Raji (cell line): Measurements from ENCODE around the gene SLC9A9.

Experiments used
- POLR2A ChIP-seq: IDR thresholded peaks from 2 replicates; pipeline ENCODE4 v1.6.1; 2011; ENCODE audit warnings: low read depth, low read length, control low read depth; ENCODE audit not compliant: insufficient read depth

The SLC9A9 gene

GRCh38 chr3:143344516-143345165, 503.6 kb downstream of the SLC9A9 start:
- no peak for TF ChIP-seq POLR2A

GRCh38 chr3:143343944-143344343, 504.3 kb downstream of the SLC9A9 start:
- TF ChIP-seq POLR2A = no peak

GRCh38 chr3:143343031-143343430, 505.2 kb downstream of the SLC9A9 start:
- no peak for TF ChIP-seq POLR2A

GRCh38 chr3:143339451-143339850, 508.8 kb downstream of the SLC9A9 start:
- no peak for TF ChIP-seq POLR2A

GRCh38 chr3:143337387-143337786, 510.9 kb downstream of the SLC9A9 start:
- no peak for TF ChIP-seq POLR2A

- TF ChIP-seq POLR2A = no peak
Measured at GRCh38 chr3:143334231-143334630, 514.0 kb downstream of the SLC9A9 start.

GRCh38 chr3:143333367-143333766, 514.9 kb downstream of the SLC9A9 start:
- TF ChIP-seq POLR2A = no peak

GRCh38 chr3:143332026-143332425, 516.2 kb downstream of the SLC9A9 start:
- no peak for TF ChIP-seq POLR2A

DNA sequence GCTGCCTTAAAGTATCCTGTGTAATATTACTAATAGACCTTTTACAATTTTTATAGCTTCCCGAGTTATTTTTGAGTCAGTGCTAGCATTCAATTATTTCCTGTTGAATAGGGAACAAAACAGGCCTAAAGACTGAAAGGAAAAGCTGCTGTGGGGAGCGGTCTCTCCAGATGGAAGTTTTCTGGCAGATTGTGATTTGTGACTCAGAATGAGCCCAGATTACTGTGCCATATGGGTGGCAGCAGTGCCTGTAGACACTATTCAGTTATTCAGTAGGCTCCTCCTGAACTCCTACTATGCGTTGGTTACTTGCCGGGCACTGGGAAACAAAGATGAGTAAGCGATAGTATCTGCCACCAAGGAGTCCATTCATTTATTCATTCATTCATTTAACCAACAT, 516.9 kb downstream of the SLC9A9 start:
- TF ChIP-seq POLR2A = no peak

DNA sequence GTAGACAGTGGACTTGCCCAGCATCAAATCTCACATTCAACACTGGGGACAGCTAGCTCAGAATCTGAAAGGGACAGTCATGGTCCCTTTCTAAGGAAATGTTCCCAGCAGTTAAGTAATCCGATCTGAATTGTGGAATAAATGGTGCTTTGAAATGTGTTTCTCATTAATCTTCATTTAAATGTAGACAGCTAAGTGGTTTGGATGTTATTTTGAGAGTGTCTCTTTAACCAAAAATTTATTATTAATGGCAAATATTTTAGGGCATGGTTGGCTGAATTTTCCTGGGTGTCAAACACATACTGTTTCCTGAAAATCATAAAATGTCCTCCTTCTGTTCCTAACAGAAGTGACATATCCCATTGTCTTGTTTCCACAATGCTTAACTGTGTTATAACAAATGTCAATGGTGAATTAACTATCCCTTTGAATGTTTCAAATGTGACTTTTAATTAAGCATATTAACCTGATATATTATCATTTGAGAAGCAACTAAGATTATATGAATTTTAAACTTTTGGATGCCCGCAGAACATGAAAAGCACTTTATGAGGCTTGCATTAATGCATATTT, 517.9 kb downstream of the SLC9A9 start:
- no peak for TF ChIP-seq POLR2A

DNA sequence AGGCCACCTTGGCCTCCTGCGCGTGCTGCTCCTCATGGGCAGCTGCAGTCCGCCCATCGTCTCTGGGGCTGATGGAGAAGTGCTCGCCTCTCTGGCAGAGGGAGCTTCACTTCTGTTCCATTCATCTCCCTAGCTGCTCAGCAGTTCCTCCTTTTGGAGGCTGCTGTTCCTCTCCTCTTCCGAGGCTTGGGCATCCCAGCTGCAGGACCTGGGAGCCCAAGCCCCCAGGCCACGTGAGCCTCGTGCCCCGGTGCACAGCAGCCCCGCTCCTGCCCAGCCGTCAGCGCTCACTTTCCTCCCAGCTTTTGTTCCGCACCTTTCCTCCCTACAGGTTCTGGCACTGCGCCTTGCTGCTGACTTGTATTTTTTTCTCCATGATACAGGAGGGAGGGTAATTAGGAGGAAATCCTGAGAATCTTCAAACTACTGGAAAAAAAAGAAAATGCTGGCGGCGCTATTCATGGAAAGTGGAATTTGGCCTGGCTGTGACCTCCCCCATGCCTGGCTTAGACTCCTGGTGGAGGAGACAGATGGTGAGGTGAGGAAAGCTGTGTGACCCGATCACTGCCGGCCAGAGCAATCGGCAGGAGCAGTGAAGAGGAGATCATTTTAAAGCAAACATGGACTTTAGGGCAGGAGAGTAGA, 518.6 kb downstream of the SLC9A9 start:
- TF ChIP-seq POLR2A = no peak

GRCh38 chr3:143328451-143328850, 519.8 kb downstream of the SLC9A9 start:
- no peak for TF ChIP-seq POLR2A

DNA sequence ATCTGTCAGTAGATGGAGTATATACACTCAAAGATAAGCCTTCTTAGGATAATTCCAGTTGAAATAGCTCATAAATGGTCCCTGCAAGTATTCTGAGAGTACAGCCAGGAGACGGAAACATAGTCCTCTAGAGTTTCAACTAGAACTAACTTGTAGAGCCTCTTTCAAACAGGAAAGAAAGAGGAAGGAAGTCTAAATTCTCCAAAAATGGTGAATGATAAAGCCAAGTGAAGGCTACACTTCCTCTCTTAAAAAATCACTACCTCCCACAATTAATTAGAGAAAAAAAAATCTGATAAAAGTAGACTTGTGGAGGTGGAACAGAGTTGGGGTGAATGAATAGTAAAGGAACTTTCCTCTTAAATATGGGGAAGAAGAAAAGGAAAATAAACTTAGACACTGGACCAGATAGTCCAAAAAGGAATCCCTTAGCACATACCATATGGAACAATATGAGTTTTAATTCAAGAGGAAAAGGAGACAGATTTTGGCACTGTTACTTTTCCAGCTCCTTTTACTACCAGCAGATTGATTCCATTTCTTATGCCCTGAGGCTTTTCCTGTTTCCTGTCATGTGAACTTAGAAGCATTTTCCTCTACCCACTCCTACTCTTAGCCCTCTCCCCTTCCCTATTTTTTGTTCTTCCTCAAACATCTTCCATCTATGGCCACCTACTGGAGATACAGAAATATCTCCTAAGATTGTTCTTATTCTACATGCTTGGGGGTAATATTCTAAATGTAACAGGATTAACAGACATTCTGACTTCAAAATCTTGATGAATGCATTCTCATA, 521.1 kb downstream of the SLC9A9 start:
- no peak for TF ChIP-seq POLR2A

DNA sequence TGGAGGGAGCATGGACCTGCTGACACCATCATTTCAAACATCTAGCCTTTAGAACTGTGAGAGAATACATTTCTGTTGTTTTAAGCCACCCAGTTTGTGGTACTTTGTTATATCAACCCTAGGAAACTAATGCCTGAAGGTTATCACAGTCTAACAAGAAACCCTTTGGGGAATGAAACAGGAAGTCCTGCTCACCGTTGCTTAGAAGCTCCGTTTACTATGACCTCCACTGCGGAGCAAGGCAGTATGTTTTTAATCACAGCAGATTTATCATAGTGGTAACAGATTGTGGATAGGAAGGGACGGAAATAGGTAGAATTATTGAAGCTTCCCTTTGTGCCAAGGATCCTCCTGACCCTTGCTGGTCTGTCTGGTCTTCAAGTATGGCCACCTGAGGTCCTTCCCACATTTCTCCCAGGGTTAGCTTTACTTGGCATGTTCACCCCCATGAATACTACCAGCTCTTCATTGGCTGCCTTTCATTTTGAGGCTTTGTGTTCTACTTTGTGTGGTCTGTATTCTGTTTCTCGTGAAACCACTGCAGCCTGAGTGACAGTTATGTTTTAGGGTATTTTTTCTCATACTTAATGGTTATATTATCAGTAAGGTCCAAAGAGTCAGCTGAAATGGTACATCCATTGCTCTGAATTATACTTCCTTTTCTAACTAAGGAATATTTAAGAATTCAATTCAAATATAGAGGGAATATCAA, 527.1 kb downstream of the SLC9A9 start:
- TF ChIP-seq POLR2A = no peak

DNA sequence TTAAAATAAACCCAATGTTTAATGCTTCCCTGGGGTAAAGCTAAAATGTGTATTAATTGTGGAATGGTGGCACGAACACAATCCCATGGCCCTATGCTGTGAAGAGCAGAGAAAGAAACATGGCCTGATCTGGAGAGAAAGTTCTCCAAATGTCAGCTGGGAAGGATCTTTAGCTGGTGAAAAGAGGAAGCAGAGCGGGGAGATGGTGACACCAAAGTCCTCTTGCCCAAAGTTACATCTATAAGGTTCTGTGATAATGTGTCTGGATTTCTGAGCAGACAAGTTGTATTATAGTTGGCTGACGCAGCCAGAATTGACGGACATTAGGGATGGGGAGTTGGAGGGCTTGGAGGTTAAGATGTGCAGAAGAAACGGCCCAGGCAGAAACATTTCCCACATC, 532.5 kb downstream of the SLC9A9 start:
- TF ChIP-seq POLR2A = no peak
